ENCODE results near the gene GSN. TPM values are rescaled to one million over a fixed set of nuclear protein-coding genes. Genes with fewer than 3 reads are reported as not detected.

GSN gene
- total RNA-seq, 1 experiment from 2014 or later, result 100 TPM

DNA sequence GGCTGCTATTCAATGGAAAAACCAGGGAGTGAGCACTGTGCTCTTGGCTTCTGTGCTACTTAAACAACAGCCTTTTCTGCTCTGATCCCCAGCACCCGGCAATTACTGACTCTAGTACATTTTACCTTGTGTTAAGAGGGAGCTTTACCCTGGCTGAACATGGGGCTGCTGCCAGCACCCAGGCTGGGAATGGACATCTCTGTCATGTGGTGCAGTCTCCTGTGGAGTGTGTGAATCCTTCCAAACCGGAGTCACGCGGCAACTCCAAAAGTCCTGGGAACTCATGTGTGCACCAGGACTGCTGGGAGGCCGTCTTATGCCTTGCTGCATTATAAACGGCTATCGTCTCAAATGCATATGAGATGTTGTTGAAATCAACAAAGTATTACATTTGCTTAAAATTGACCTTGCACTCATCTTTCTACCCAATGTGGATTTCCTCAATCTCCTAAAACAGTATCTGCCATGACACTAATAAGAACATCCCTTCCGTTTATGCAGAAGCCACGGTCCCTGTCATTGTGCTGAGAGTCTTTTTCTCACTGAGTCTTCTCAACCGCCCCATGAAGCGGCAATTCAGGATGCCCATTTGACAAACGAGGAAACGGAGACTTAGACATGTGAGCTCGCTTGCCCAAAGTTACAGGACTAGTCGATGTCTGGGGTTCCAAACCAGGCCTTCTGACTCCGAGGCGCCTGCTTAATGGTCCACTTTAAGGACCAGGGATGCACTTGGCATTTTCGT, 884 bp upstream of the GSN start:
- CTCF ChIA-PET, result interaction anchor here (1.0 to 3.4 kb wide), 7 partner anchors 11 to 65 kb away, joined by 3 to 42 read pairs (median 6); partner anchors contain the start of gene RAB14
- H3K27ac Mint-ChIP-seq (ENCODE audit: unreplicated experiment), result peak overlapping the region; percentile 76
- H3K9me3 Mint-ChIP-seq (ENCODE audit: unreplicated experiment), result no peaks in the 10 kb centered on the region
- no TSS peak for BruUV-seq (replicated peaks)
- H3K4me3 Mint-ChIP-seq (ENCODE audit: unreplicated experiment), result peak overlapping the region; percentile 87
- H3K9me3 ChIP-seq, result no peaks in the 10 kb centered on the region
- no peak for DNase-seq
- intact Hi-C loops (cut with micrococcal nuclease; ENCODE audit: unreplicated experiment), result no loop called here
- H3K27me3 ChIP-seq (replicated peaks; ENCODE audit: control insufficient read depth, insufficient read depth, low read length), result no peaks in the 10 kb centered on the region
- H3K36me3 Mint-ChIP-seq (ENCODE audit: insufficient read depth, unreplicated experiment), result peaks cover 11% of the 10 kb centered on the region
- TF ChIP-seq, protein P1, sequence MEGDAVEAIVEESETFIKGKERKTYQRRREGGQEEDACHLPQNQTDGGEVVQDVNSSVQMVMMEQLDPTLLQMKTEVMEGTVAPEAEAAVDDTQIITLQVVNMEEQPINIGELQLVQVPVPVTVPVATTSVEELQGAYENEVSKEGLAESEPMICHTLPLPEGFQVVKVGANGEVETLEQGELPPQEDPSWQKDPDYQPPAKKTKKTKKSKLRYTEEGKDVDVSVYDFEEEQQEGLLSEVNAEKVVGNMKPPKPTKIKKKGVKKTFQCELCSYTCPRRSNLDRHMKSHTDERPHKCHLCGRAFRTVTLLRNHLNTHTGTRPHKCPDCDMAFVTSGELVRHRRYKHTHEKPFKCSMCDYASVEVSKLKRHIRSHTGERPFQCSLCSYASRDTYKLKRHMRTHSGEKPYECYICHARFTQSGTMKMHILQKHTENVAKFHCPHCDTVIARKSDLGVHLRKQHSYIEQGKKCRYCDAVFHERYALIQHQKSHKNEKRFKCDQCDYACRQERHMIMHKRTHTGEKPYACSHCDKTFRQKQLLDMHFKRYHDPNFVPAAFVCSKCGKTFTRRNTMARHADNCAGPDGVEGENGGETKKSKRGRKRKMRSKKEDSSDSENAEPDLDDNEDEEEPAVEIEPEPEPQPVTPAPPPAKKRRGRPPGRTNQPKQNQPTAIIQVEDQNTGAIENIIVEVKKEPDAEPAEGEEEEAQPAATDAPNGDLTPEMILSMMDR (IDR thresholded peaks at IDR 0.05; ENCODE audit: insufficient read depth in 1 of 2, low read depth in 1 of 2, low read length in 1 of 2, severe bottlenecking in 1 of 2, unreplicated experiment in 1 of 2), result no peak
- peak overlapping the region; percentile 73 for H3K4me3 ChIP-seq (ENCODE audit: low read depth, low read length)
- no peaks in the 10 kb centered on the region for H3K27me3 Mint-ChIP-seq (ENCODE audit: insufficient read depth, unreplicated experiment)
- peaks cover 24% of the 10 kb centered on the region for H3K4me1 ChIP-seq
- H3K36me3 ChIP-seq (ENCODE audit: control insufficient read depth, insufficient read depth, low read length), result no peaks in the 10 kb centered on the region
- POLR2A ChIA-PET, result interaction anchor here (1.0 to 2.0 kb wide), 2 partner anchors 20 to 65 kb away, joined by 4 to 24 read pairs; partner anchors contain the start of gene RAB14
- H3K4me1 Mint-ChIP-seq (ENCODE audit: low read depth, unreplicated experiment), result peaks cover 21% of the 10 kb centered on the region

DNA sequence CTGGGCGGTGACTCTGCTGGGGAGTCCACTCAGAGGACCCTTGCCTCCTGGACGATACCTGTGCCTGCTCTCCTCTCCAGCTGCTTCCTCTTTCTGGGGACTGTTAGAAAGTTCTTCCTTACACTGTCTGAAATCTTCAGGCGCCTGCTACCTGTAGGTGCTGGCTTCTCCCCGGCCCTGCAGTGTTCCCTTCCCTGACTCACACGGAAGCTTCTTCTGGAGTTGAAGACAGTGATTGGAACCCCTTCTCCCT, 562 bp downstream of the GSN start:
- Histone ChIP-seq H3K4me3 (ENCODE audit: low read depth, low read length) (peak overlapping the region; percentile 73), H3K9me3 (no peaks in the 10 kb centered on the region), H3K4me1 (peaks cover 24% of the 10 kb centered on the region), H3K36me3 (ENCODE audit: control insufficient read depth, insufficient read depth, low read length) (no peaks in the 10 kb centered on the region), H3K27me3 (replicated peaks; ENCODE audit: control insufficient read depth, insufficient read depth, low read length) (no peaks in the 10 kb centered on the region)
- H3K9me3 Mint-ChIP-seq (ENCODE audit: unreplicated experiment), result no peaks in the 10 kb centered on the region
- H3K27me3 Mint-ChIP-seq (ENCODE audit: insufficient read depth, unreplicated experiment), result no peaks in the 10 kb centered on the region
- peak overlapping the region; percentile 68 for H3K27ac Mint-ChIP-seq (ENCODE audit: unreplicated experiment)
- peaks cover 28% of the 10 kb centered on the region for H3K4me1 Mint-ChIP-seq (ENCODE audit: low read depth, unreplicated experiment)
- DNase-seq, result no peak
- POLR2A ChIA-PET, result interaction anchor here (0.9 to 2.0 kb wide), 3 partner anchors 9 to 21 kb away, joined by 3 to 24 read pairs (median 3); no protein-coding TSS in a partner anchor
- TF ChIP-seq, protein P1 (IDR thresholded peaks at IDR 0.05; ENCODE audit: insufficient read depth in 1 of 2, low read depth in 1 of 2, low read length in 1 of 2, severe bottlenecking in 1 of 2, unreplicated experiment in 1 of 2), result no peak
- no TSS peak for BruUV-seq (replicated peaks)
- CTCF ChIA-PET, result interaction anchor here (0.9 to 3.4 kb wide), 6 partner anchors 10 to 172 kb away, joined by 3 to 42 read pairs (median 9); no protein-coding TSS in a partner anchor
- intact Hi-C loops (cut with micrococcal nuclease; ENCODE audit: unreplicated experiment), result loop anchor here (1.0 to 2.0 kb wide), 2 partner anchors 19 to 56 kb away; no protein-coding TSS in a partner anchor
- peaks cover 11% of the 10 kb centered on the region for H3K36me3 Mint-ChIP-seq (ENCODE audit: insufficient read depth, unreplicated experiment)
- peak overlapping the region; percentile 87 for H3K4me3 Mint-ChIP-seq (ENCODE audit: unreplicated experiment)

DNA sequence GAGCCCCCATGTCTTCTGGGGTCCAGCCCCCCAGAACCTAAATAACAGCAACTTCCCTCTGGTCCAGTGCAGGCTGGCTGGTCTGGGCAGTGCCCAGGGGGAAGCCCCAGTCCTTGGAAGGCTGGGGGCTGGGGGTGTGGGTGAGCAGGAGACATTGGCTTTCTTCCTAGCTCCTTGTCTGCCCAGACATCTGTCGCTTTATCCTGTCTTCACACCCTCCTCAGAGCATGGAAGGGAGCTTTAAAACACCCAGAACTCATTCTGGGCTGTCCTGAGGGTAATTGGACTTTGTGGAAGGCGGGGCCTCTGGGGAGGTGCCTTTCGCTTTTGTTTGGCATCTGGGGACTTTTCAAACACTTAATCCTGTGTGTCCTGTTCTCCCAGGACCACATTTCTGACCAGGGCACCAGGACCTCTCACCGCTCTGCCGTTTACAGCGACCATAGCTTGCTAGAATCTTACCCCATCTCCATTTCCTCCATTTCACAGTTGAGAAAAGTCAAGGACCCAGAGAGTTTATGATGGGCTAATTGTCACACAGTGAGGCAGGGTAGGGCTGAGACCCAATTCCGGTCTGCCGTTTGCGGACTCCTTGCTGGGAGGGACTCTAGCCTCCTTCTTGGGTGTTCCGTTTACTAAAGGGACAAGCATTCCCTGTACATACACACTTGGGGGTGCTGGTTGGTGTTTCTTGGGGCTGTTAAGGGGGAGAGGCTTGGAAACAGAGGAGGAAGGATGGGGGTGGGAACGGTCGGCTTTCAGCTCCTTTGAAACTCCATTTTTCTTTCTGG, 1.1 kb downstream of the GSN start:
- Histone ChIP-seq H3K4me1 (peaks cover 24% of the 10 kb centered on the region), H3K4me3 (ENCODE audit: low read depth, low read length) (peak overlapping the region; percentile 73), H3K36me3 (ENCODE audit: control insufficient read depth, insufficient read depth, low read length) (no peaks in the 10 kb centered on the region), H3K9me3 (no peaks in the 10 kb centered on the region), H3K27me3 (replicated peaks; ENCODE audit: control insufficient read depth, insufficient read depth, low read length) (no peaks in the 10 kb centered on the region)
- Mint-ChIP-seq H3K27me3 (ENCODE audit: insufficient read depth, unreplicated experiment) (no peaks in the 10 kb centered on the region), H3K4me3 (ENCODE audit: unreplicated experiment) (peak overlapping the region; percentile 87), H3K27ac (ENCODE audit: unreplicated experiment) (peak overlapping the region; percentile 68), H3K36me3 (ENCODE audit: insufficient read depth, unreplicated experiment) (peaks cover 11% of the 10 kb centered on the region), H3K4me1 (ENCODE audit: low read depth, unreplicated experiment) (peaks cover 28% of the 10 kb centered on the region), H3K9me3 (ENCODE audit: unreplicated experiment) (no peaks in the 10 kb centered on the region)
- intact Hi-C loops (cut with micrococcal nuclease; ENCODE audit: unreplicated experiment), result loop anchor here (1.0 to 2.0 kb wide), 2 partner anchors 18 to 56 kb away; no protein-coding TSS in a partner anchor
- ChIA-PET CTCF (interaction anchor here (1.8 to 3.4 kb wide), 4 partner anchors 9 to 50 kb away, joined by 6 to 42 read pairs (median 14); no protein-coding TSS in a partner anchor), POLR2A (interaction anchor here (0.9 to 2.0 kb wide), 3 partner anchors 9 to 20 kb away, joined by 3 to 24 read pairs (median 3); no protein-coding TSS in a partner anchor)
- peak in 1 of 2 experiments; percentile 52 for DNase-seq
- TF ChIP-seq, protein P1 (IDR thresholded peaks at IDR 0.05; ENCODE audit: insufficient read depth in 1 of 2, low read depth in 1 of 2, low read length in 1 of 2, severe bottlenecking in 1 of 2, unreplicated experiment in 1 of 2), result no peak
- no TSS peak for BruUV-seq (replicated peaks)
